ENCODE data around the gene GRWD1.

- TF ChIP-seq CTCF (IDR thresholded peaks at IDR 0.05) (no peak), POLR2A (IDR thresholded peaks at IDR 0.05) (peak in 2 of 4 donors; percentile 26 to 60)
Observed at GRCh38 chr19:48398375-48399235, 47.2 kb upstream of the GRWD1 start.
